RPMI8226 (cell line): ENCODE data around the gene DNAJB8.

ENCODE experiments used
- DNase-seq: peaks from one replicate; pipeline ENCODE4 v3.0.0-alpha.2; 2015

Gene DNAJB8

GRCh38 chr3:128442949-128443348, 23.7 kb downstream of the DNAJB8 start:
- DNase-seq: no peak

- no peak for DNase-seq
These were observed 24.6 kb downstream of the DNAJB8 start for GRCh38 chr3:128442070-128442469.

GRCh38 chr3:128439226-128439625, 27.5 kb downstream of the DNAJB8 start:
- DNase-seq: no peak

- DNase-seq: peak; percentile 47
These were observed 28.1 kb downstream of the DNAJB8 start for GRCh38 chr3:128438488-128439072.

- no peak for DNase-seq
These were observed 30.5 kb downstream of the DNAJB8 start for GRCh38 chr3:128436214-128436613.

- DNase-seq: no peak
These were observed 31.1 kb downstream of the DNAJB8 start for GRCh38 chr3:128435561-128435960.

GRCh38 chr3:128435058-128435457, 31.6 kb downstream of the DNAJB8 start:
- DNase-seq: no peak

- no peak for DNase-seq
These were observed 32.2 kb downstream of the DNAJB8 start for GRCh38 chr3:128434524-128434923.

- no peak for DNase-seq
These were observed 32.9 kb downstream of the DNAJB8 start for GRCh38 chr3:128433837-128434165.

GRCh38 chr3:128432971-128433836, 33.5 kb downstream of the DNAJB8 start:
- no peak for DNase-seq

- DNase-seq: no peak
These were observed 34.3 kb downstream of the DNAJB8 start for GRCh38 chr3:128432301-128432970.

- DNase-seq: no peak
These were observed 34.8 kb downstream of the DNAJB8 start for GRCh38 chr3:128431803-128432300.

- no peak for DNase-seq
These were observed 36.0 kb downstream of the DNAJB8 start for GRCh38 chr3:128430731-128431130.

GRCh38 chr3:128430301-128430700, 36.4 kb downstream of the DNAJB8 start:
- no peak for DNase-seq

- no peak for DNase-seq
These were observed 36.9 kb downstream of the DNAJB8 start for GRCh38 chr3:128429751-128430150.

- no peak for DNase-seq
These were observed 37.4 kb downstream of the DNAJB8 start for GRCh38 chr3:128429275-128429674.

- no peak for DNase-seq
These were observed 38.5 kb downstream of the DNAJB8 start for GRCh38 chr3:128427872-128428822.

- no peak for DNase-seq
These were observed 39.4 kb downstream of the DNAJB8 start for GRCh38 chr3:128427175-128427857.

- peak; percentile 55 for DNase-seq
These were observed 40.4 kb downstream of the DNAJB8 start for GRCh38 chr3:128426128-128426921.

- DNase-seq: no peak
These were observed 40.9 kb downstream of the DNAJB8 start for GRCh38 chr3:128425846-128426127.

- no peak for DNase-seq
These were observed 41.4 kb downstream of the DNAJB8 start for GRCh38 chr3:128425142-128425845.
